ENCODE measurements around the gene CEACAM19. TPM values are rescaled to one million over a fixed set of nuclear protein-coding genes. Genes with fewer than 3 reads are reported as not detected.

CEACAM19 gene
- total and polyA plus RNA-seq, 2 of the 8 experiments (the other 6 are each of a cell fraction or from before 2014, with no cell fraction given): 3.1 to 3.4 TPM

DNA sequence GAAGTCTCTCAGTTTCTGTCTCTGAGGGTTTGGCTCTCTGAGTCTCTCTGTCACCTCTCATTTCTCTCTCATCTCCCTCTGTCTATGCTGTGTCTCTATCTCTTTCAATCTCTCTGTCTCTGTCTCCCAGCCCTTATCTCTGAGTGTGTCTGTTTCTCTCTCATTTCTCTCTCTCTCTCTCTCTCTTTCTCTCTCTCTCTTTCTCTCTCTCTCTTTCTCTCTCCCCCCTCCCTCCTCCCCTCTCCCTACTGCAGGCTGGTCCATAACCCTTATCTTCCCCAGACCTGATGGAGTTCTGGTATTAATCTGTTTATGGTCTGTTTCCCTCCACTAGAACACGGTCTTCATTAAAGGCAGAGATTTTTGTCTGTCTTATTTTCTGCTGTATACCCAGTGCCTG lies 28.9 kb upstream of the CEACAM19 start:
- no peak overlapping the region for H2BK15ac ChIP-seq (ENCODE audit: low read length)
- CTCF ChIA-PET (ENCODE audit: partially characterized antibody): interaction anchor here (1.0 to 2.5 kb wide), 7 partner anchors 12 to 71 kb away, joined by 3 to 16 read pairs (median 4); no protein-coding TSS in a partner anchor
- POLR2A ChIA-PET (ENCODE audit: partially characterized antibody): interaction anchor here (2.3 kb wide), 1 partner anchor 11 kb away, joined by 5 read pairs; no protein-coding TSS in a partner anchor
- H3K23me2 ChIP-seq (ENCODE audit: low read depth, low read length): peaks cover 3% of the 10 kb centered on the region; the same call in 1 of the 2 replicates
- no peak overlapping the region for H3K4ac ChIP-seq (replicated peaks; ENCODE audit: insufficient read length, low read depth, low read length)
- H2AK5ac ChIP-seq (ENCODE audit: low read depth, low read length): no peak overlapping the region
- no peaks in the 10 kb centered on the region for H3K9me3 ChIP-seq (ENCODE audit: insufficient read depth in 2 of 2, low read depth in 1 of 2, low read length in 1 of 2)
- no peak overlapping the region for H3K18ac ChIP-seq (ENCODE audit: extremely low read depth, low read length)
- no peak overlapping the region for H2AFZ ChIP-seq (ENCODE audit: low read length)
- H3K4me3 ChIP-seq (ENCODE audit: extremely low read depth in 1 of 4, insufficient read depth in 2 of 4, low read depth in 3 of 4, low read length in 4 of 4): no peak overlapping the region
- H3K36me3 ChIP-seq (ENCODE audit: control insufficient read depth in 2 of 4, insufficient read depth in 4 of 4, low read length in 3 of 4): peaks cover 0 to 3% (median 0%) of the 10 kb centered on the region in 4 experiments; a peak in 1 of 8 replicates
- FAIRE-seq (no peak), DNase-seq (ENCODE audit: low read depth in 1 of 2, low spot score in 2 of 2) (no peak)
- H3K56ac ChIP-seq (replicated peaks; ENCODE audit: insufficient read length, low read depth, low read length): no peak overlapping the region
- H2BK20ac ChIP-seq (ENCODE audit: low read length): no peak overlapping the region
- no peaks in the 10 kb centered on the region for H3K79me1 ChIP-seq (ENCODE audit: low read depth, low read length)
- no peak overlapping the region for H2BK120ac ChIP-seq (replicated peaks; ENCODE audit: low read depth, low read length)
- 80% methylated on average over 1 of the region's 1 CpG; no CpG with 5 or more reads in 1 of the 2 experiments for WGBS, 2 experiments (ENCODE audit: extremely low coverage in 1 of 2, insufficient coverage in 1 of 2, insufficient read length in 1 of 2, insufficient replicate concordance in 2 of 2, low coverage in 1 of 2, low lambda C conversion rate in 2 of 2, missing lambda C conversion rate in 1 of 2)
- H4K20me1 ChIP-seq (replicated peaks in 1 of 2; ENCODE audit: control insufficient read depth in 1 of 2, insufficient read depth in 2 of 2, low read length in 2 of 2): peaks cover 2 to 5% of the 10 kb centered on the region in 2 experiments
- no peak overlapping the region for H4K91ac ChIP-seq (replicated peaks; ENCODE audit: insufficient read length, low read length)
- H2BK12ac ChIP-seq (ENCODE audit: low read depth, low read length): no peak overlapping the region
- H3K4me2 ChIP-seq (ENCODE audit: insufficient read depth in 1 of 2, low read depth in 2 of 2, low read length in 2 of 2): no peak overlapping the region
- peaks cover 0 to 8% (median 6%) of the 10 kb centered on the region in 4 experiments; a peak in 6 of 7 replicates for H3K27me3 ChIP-seq (replicated peaks in 1 of 4; ENCODE audit: control insufficient read depth in 3 of 4, extremely low read depth in 1 of 4, insufficient read depth in 3 of 4, low read length in 3 of 4)
- H4K8ac ChIP-seq (ENCODE audit: extremely low read depth, insufficient read depth, low read length): no peak overlapping the region
- H4K5ac ChIP-seq (ENCODE audit: insufficient read length, low read depth, low read length): no peak overlapping the region
- H3K23ac ChIP-seq (ENCODE audit: insufficient read length): no peak overlapping the region
- H3K27ac ChIP-seq (ENCODE audit: low read depth, low read length): no peak overlapping the region
- H2BK5ac ChIP-seq (ENCODE audit: low read depth, low read length): no peak overlapping the region
- no peak overlapping the region for H3K9ac ChIP-seq (replicated peaks in 1 of 4; ENCODE audit: extremely low read depth in 1 of 4, low read depth in 3 of 4, low read length in 3 of 4)
- peaks cover 0 to 3% of the 10 kb centered on the region in 2 experiments; a peak in 2 of 4 replicates for H3K79me2 ChIP-seq (ENCODE audit: control insufficient read depth in 1 of 2, insufficient read depth in 2 of 2, low read length in 2 of 2)
- H3K14ac ChIP-seq (ENCODE audit: insufficient read length): no peak overlapping the region
- peaks cover 0 to 2% (median under 1%) of the 10 kb centered on the region in 4 experiments; a peak in 2 of 7 replicates for H3K4me1 ChIP-seq (replicated peaks in 1 of 4; ENCODE audit: control insufficient read depth in 3 of 4, insufficient read depth in 4 of 4, low read length in 3 of 4)
- TF ChIP-seq, protein P1, sequence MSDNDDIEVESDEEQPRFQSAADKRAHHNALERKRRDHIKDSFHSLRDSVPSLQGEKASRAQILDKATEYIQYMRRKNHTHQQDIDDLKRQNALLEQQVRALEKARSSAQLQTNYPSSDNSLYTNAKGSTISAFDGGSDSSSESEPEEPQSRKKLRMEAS (IDR thresholded peaks at IDR 0.05): no peak
- no peak for TF ChIP-seq RAD21 (IDR thresholded peaks at IDR 0.05 in 1 of 2, conservative IDR thresholded peaks at IDR 0.05 in 1 of 2; ENCODE audit: low read depth in 2 of 2, low read length in 2 of 2)
- no peak for TF ChIP-seq GABPA (IDR thresholded peaks at IDR 0.05; ENCODE audit: borderline replicate concordance, insufficient read depth, low read length)
- no peak for TF ChIP-seq SP2 (IDR thresholded peaks at IDR 0.05; ENCODE audit: low read length)
- no peak for TF ChIP-seq HDAC2 (IDR thresholded peaks at IDR 0.05; ENCODE audit: borderline replicate concordance in 1 of 2, low read depth in 2 of 2, low read length in 2 of 2)
- TF ChIP-seq SRF (IDR thresholded peaks at IDR 0.05; ENCODE audit: low read depth, low read length): no peak
- TF ChIP-seq NANOG (IDR thresholded peaks at IDR 0.05; ENCODE audit: insufficient read depth, low read depth, low read length, poor library complexity, severe bottlenecking): no peak
